GM13976 (cell line): ENCODE data around the gene SPI1.

Experiments
- DNase-seq: peaks from one replicate; pipeline ENCODE4 v3.0.0; 2012; ENCODE audit warnings: low spot score
- CTCF ChIP-seq: IDR thresholded peaks from 2 replicates; pipeline ENCODE4 v1.5.1; 2012; ENCODE audit warnings: borderline replicate concordance, mild to moderate bottlenecking; ENCODE audit not compliant: insufficient read depth; ENCODE audit errors: extremely low read depth, missing control alignments, control extremely low read depth
- in situ Hi-C: fragments of 300-500 bp; cut with MboI; formaldehyde crosslinking; loops from one replicate; pipeline ENCODE4 v1.12.0; 2022; ENCODE audit warnings: low sequenced_read_pairs, mixed read lengths, inconsistent platforms; ENCODE audit not compliant: unreplicated experiment

SPI1 gene

GRCh38 chr11:47383071-47383470 lies 4.7 kb upstream of the SPI1 start:
- TF ChIP-seq CTCF: no peak

GRCh38 chr11:47380078-47380477 lies 1.7 kb upstream of the SPI1 start:
- no peak for TF ChIP-seq CTCF
- no peak for DNase-seq
- in situ Hi-C loops: no loop called here

More at GRCh38 chr11:47383071-47383470, 4.7 kb upstream of the SPI1 start:
- in situ Hi-C loops: no loop called here
- DNase-seq: no peak

GRCh38 chr11:47379317-47379716 lies 970 bp upstream of the SPI1 start:
- in situ Hi-C loops: no loop called here

GRCh38 chr11:47378836-47379170 lies 456 bp upstream of the SPI1 start:
- no peak for DNase-seq
- in situ Hi-C loops: no loop called here
- TF ChIP-seq CTCF: no peak

More at GRCh38 chr11:47379317-47379716, 970 bp upstream of the SPI1 start:
- TF ChIP-seq CTCF: no peak
- no peak for DNase-seq

GRCh38 chr11:47377571-47378009 lies 757 bp downstream of the SPI1 start:
- no peak for TF ChIP-seq CTCF
- peak; percentile 55 for DNase-seq
- in situ Hi-C loops: no loop called here

- DNase-seq: peak; percentile 72
- in situ Hi-C loops: no loop called here
- peak; percentile 15 for TF ChIP-seq CTCF
These were observed 1.6 kb downstream of the SPI1 start for GRCh38 chr11:47376525-47377371.

- in situ Hi-C loops: no loop called here
- DNase-seq: no peak
- TF ChIP-seq CTCF: no peak
These were observed 2.2 kb downstream of the SPI1 start for GRCh38 chr11:47376107-47376524.
